Superior temporal gyrus (tissue), 1 donor: Measurements from ENCODE around the gene NUF2.
A peak's percentile ranks its signal among the peaks of the same experiment; 100 is the strongest.
"Not testable (repeated sequence)": the region's sequence is repeated elsewhere in the genome, so short reads cannot be mapped to it uniquely, and the experiment has no call there.

Source experiments
- DNase-seq: peaks from one replicate; pipeline ENCODE4 v3.0.0-alpha.2; 2016; ENCODE audit errors: extremely low spot score

NUF2 gene

DNA sequence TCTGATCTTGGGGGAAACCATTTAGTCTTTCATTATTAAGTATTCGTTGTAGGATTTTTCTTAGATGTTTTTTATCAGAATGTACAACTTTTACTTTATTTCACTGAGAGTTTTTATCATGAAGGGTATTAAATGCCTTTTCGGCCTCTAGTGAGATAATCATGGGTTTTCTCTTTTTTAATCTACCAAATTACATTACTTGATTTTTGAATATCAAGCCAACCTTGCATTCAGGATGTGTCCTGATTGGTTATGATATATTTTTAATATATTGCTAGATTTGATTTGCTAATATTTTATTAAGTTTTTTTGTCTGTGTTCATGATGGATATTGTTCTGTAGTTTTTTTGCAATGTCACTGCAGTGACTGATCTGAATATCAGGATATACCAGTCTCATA, 9.4 kb downstream of the NUF2 start:
- no peak for DNase-seq

GRCh38 chr1:163335216-163335615, 13.5 kb downstream of the NUF2 start:
- no peak for DNase-seq

- DNase-seq = no peak
These were observed 15.9 kb downstream of the NUF2 start for GRCh38 chr1:163337631-163338030.

- no peak for DNase-seq
These were observed 24.6 kb downstream of the NUF2 start for GRCh38 chr1:163346326-163346870.

- DNase-seq = no peak
These were observed 25.4 kb downstream of the NUF2 start for GRCh38 chr1:163347106-163347505.

DNA sequence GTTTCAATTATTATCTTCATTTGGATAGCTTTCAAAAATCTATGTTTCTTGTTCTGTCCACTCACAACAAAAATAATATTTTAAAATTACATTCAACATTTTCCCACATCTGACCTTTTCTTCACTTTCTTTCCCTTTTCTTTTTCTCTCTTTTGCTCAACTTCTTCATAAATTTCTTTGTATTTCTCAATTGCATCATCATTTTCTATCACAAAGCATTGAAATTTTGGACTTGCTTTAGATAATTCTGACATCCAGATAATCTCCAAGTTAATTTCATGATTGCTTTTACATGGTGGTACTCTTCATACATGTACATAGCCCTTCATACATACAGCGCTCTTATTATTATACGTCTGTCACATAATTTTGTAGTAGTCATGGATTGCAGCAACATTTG, 30.2 kb downstream of the NUF2 start:
- no peak for DNase-seq

GRCh38 chr1:163357378-163357777, 35.6 kb downstream of the NUF2 start:
- DNase-seq = no peak

DNA sequence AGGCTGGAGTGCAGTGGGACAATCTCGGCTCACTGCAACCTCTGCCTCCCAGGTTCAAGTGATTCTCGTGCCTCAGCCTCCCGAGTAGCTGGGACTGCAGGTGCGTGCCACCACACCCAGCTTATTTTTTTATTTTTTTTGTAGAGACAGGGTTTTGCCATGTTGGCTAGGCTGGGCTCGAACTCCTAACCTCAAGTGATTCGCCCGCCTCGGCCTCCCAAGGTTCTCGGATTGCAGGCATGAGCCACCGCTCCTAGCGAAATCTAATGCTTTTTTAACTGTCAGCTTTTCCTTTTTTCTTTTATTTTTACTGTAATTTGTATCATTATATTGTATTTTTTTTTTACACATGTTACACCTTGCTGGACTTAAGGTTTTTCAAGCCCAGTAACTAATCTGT, 36.4 kb downstream of the NUF2 start:
- not testable (repeated sequence) for DNase-seq

DNA sequence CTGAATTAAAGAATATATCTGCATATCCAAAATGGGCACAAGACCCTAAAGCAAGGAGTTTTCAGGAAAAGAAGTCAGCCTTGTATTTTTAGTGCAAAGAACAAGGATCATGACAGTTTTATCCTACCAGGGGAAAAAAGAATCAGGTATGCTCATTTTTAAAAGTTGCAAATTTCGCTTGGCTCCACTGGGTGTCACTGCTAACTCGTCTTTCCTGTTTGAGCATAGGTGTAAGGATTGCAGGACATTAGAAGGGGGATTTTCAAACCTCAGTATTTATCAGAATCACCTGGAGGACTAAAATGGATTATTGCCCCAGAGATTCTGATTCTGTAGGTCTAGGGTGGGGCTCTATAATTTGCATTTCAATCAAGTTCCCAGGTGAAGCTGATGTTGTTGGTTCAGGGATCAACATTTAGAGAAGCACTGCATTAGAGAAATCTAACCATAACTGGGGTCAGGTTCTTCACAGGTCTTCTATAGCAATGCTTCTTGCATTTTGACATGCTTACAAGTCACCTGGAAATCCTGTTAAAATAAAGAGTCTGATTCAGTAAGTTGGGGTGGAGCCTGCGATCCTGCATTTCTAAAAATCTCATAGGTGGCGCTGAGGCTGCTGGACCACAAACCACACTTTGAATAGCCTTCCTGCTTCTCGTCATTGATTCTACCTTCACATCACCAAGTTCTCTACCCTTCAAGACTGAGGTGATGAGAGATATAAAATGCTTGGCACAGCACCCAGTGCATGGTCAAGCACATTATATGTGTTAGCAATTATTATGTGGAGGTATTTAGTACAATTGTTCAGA, 39.6 kb downstream of the NUF2 start:
- DNase-seq = peak; percentile 76

DNA sequence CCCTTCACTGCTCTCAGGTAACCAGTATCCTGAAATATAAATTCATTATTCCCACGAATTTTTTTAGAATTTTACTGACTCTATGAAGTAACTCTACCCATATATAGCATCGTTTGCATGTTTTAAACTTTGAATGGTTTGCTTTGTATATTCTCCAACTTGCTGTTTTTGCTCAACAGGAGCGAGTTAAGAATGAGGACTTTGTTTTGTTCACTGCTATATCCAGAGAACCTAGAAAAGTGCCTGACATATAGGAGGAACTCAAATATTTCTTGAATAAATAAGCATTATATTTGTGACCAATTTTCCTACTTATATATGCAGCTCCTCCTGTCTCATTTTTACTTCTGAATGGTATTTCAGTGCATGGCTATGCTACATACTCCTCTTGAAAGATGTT, 43.4 kb downstream of the NUF2 start:
- no peak for DNase-seq

- no peak for DNase-seq
These were observed 44.8 kb downstream of the NUF2 start for GRCh38 chr1:163366555-163366954.

DNA sequence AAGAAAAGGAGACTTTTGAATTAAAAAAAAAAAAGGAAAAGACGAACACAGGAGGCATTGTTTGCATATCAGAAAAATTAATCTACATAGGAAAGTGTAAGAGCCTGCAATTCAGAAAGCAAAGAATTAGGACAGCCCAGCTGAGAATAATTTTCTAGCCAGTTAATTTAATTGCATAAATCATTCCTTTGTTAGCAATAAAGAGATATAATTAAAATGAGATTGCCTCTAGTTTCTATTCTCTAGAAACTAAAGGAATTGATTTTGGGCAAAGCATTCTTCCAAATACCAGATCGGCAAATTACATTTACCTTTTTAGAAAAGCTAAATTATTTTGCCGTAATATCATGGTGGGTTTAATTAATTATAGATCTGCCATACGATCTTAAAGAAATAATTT, 46.0 kb downstream of the NUF2 start:
- DNase-seq = no peak

DNA sequence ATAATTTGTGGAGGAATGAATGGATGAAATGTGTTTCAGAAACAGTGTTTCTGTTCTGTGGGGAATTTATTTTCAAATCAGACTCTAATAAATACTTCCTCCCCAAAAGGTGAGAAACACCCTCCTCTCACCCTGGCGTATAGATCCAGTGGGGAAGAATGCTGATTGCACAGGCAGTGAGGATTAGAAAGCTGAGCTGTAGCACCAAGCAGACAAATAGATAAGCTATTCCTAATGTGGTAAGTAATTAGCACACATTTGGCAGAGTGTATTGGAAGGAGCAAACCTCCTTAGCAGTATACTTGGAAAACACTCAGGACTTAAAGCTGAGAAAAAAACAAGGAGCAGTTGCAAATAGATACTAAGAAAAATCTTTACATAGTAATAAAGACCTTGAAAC, 50.8 kb downstream of the NUF2 start:
- DNase-seq = no peak

DNA sequence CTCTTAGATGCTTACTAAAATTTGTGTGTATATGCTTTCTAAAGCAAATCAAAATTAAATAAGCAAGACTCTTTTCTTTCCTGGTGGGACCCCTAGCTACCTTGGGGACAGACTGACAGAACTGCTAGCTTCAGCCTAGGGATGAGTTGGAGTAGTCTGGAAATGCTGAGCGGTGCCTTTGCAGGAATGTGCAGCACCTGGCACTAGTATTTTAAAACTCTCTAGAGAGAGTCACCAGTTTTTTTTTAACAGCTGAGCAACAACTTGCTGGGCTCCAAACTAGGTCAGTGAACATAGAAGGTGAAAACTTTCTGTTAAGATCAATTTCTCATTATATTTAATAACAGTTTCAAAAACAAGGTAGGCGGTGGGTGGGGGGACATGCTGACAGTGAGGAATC, 56.8 kb downstream of the NUF2 start:
- no peak for DNase-seq

- no peak for DNase-seq
These were observed 58.0 kb downstream of the NUF2 start for GRCh38 chr1:163379801-163380200.

GRCh38 chr1:163381487-163382184, 59.9 kb downstream of the NUF2 start:
- no peak for DNase-seq

- DNase-seq = no peak
These were observed 60.6 kb downstream of the NUF2 start for GRCh38 chr1:163382395-163382794.

DNA sequence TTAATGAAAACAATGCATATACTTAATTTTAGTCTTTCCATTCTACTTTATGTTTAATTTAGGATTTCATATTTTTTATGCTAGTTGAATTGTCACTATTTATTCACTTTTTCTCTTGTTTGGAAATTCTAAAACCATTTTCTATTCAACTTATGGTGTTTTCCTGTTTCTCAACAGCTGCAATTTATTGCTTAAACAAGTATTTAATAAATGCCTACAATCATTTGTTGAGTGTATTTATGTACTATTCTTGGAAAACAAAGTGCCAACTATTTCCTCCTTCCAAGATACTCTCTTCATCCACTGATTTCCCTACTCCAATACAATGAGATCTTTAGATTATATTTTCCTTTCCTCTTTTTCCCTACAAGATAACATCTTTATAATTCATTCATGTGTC, 65.4 kb downstream of the NUF2 start:
- no peak for DNase-seq

DNA sequence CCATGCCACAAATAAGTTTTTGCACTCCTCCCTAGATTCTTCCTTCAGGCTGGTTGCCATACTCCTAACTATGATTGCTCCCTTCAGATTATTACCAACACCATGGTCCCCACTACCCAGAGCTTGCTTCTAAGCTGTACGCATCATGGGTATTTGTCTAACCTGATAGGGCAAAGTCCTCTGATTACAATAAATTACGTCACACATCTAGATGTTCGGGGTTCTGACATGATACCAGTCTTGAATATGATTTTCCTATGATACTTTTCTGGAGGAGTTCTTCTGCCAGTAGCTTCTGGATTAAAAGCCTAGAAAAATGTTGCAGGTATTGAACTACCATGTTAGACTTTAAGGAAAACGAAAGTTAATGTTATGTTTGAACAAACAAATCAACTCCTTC, 67.2 kb downstream of the NUF2 start:
- no peak for DNase-seq

- no peak for DNase-seq
These were observed 74.0 kb downstream of the NUF2 start for GRCh38 chr1:163395790-163396189.

DNA sequence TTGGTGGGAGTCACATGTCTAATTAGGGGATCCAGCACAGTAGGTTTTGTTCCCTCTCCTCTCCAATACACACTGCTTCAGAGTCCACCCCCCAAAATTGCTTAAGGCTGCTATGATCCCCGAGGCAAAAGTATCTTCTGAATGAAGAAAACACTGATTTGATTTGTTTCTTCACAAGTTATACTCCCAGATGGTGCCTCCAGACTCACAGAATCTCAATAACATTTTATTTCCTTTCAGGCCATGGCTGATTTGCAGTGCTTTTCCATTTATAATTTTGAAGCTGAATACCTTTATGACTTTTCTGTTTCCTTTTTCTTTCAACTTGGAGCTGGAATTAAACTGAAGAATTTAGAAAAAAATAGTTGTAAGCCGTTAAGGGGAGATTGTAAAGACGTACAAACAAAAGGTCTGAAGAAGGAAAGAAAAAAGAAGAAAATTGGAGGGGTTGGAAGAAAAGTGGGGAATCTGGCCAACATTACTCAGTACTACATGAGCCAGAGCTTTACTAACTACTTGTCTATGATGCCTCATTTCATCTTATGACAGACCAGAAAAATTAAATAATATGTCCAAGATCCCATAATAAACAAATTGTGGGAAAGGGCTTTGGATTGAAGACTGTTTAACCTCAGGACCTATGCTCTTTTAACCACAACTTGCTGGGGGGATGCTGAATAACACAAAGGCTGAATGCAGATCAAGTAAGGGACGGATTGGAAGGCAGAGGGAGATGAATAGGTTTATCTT, 75.9 kb downstream of the NUF2 start:
- no peak for DNase-seq

- DNase-seq = no peak
These were observed 77.2 kb downstream of the NUF2 start for GRCh38 chr1:163399001-163399400.
